Chondrocyte (in vitro differentiated cells): ENCODE data around the gene DUSP8. TPM values are rescaled to one million over a fixed set of nuclear protein-coding genes. Genes with fewer than 3 reads are reported as not detected.

Experiments
- DNase-seq: peaks from one replicate; pipeline ENCODE4 v3.0.0; 2021; ENCODE audit warnings: mixed read lengths, low spot score
- H3K27ac Mint-ChIP-seq: one replicate; pipeline ENCODE4 v1.8.0; 2021; ENCODE audit warnings: mild to moderate bottlenecking, moderate library complexity, mixed read lengths; ENCODE audit not compliant: unreplicated experiment
- H3K27me3 Mint-ChIP-seq: 2 replicates; pipeline ENCODE4 v1.8.0; 2021; ENCODE audit warnings: low read depth, mixed read lengths
- H3K36me3 Mint-ChIP-seq: 2 replicates; pipeline ENCODE4 v1.8.0; 2021; ENCODE audit warnings: low read depth, mixed read lengths
- H3K4me1 Mint-ChIP-seq: 2 replicates; pipeline ENCODE4 v1.8.0; 2021; ENCODE audit warnings: low read depth, mild to moderate bottlenecking, mixed read lengths
- H3K4me3 Mint-ChIP-seq: one replicate; pipeline ENCODE4 v1.8.0; 2021; ENCODE audit warnings: mild to moderate bottlenecking, moderate library complexity, mixed read lengths; ENCODE audit not compliant: unreplicated experiment
- H3K9me3 Mint-ChIP-seq: 2 replicates; pipeline ENCODE4 v1.8.0; 2021; ENCODE audit warnings: low read depth, mixed read lengths
- total RNA-seq: library from RNA; stranded (reverse); gene quantifications from 3 replicates; pipeline ENCODE4 v1.2.1, GENCODE V29; 2021
- TF ChIP-seq, protein P1 (sequence below): fragments of 200-600 bp; sonication (generic); IDR thresholded peaks from 2 replicates; pipeline ENCODE4 v1.5.0; 2021; ENCODE audit warnings: antibody characterized with exemption, mild to moderate bottlenecking, moderate library complexity

DUSP8 gene
- total RNA-seq, 1 donor from 2014 or later = 12.1 TPM

DNA sequence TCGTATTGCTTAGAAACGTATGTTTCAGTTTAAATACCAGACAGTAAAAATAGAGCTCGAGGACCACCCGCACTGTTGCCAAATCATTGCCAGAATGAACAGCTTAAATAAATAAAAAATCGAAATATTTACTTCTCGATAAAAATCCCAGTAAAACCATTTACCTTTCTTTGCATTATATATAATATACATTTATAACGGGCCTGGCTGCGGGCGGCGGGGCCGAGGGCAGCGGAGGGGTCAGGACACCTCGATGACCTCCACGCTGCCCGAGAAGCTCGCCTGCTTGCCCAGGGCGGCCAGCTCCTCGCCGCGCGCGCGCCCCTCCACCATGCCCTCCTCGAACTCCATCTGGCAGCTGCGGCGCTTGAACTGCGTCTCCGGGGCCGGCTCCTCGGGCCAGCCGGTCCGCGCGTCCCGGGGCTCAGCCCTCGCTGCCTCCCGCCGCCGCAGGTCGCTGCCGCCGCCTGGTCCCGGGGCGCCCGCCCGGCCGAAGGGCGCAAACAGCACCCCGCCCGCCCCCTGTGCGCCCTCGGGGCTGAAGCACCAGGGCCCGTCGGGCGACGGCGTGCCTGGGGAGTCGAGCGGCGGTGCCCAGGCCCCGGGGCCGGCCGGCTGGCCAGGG is 15.7 kb downstream of the DUSP8 start:
- no peak overlapping the region for H3K4me3 Mint-ChIP-seq
- H3K27me3 Mint-ChIP-seq = no peaks in the 10 kb centered on the region
- no peak for DNase-seq
- H3K9me3 Mint-ChIP-seq = no peaks in the 10 kb centered on the region
- H3K27ac Mint-ChIP-seq = no peak overlapping the region
- TF ChIP-seq, protein P1, sequence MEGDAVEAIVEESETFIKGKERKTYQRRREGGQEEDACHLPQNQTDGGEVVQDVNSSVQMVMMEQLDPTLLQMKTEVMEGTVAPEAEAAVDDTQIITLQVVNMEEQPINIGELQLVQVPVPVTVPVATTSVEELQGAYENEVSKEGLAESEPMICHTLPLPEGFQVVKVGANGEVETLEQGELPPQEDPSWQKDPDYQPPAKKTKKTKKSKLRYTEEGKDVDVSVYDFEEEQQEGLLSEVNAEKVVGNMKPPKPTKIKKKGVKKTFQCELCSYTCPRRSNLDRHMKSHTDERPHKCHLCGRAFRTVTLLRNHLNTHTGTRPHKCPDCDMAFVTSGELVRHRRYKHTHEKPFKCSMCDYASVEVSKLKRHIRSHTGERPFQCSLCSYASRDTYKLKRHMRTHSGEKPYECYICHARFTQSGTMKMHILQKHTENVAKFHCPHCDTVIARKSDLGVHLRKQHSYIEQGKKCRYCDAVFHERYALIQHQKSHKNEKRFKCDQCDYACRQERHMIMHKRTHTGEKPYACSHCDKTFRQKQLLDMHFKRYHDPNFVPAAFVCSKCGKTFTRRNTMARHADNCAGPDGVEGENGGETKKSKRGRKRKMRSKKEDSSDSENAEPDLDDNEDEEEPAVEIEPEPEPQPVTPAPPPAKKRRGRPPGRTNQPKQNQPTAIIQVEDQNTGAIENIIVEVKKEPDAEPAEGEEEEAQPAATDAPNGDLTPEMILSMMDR = no peak
- peaks cover 52% of the 10 kb centered on the region for H3K4me1 Mint-ChIP-seq
- peaks cover 3% of the 10 kb centered on the region for H3K36me3 Mint-ChIP-seq

DNA sequence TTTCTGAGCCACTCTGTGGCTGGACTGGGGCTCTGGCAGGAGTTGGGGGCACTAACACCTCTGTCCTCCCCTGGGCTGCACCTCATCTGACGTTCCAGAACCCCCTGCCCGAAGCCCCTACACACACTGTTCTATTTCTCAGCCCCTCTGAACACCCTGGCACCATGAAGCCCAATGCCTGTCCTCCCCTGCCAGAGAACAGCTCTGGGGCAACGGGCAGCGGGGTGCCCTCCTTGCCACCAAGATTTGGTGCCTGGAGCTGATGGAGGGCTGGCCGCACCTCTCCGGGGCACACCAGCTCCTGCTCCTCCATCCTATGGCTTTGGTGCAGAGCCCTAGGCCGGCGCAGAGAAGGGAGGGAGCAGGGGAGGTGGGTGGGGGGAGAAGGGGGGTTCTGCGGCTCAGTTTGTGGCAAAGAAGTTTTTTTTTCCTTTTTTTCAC is 16.3 kb downstream of the DUSP8 start:
- no peaks in the 10 kb centered on the region for H3K27me3 Mint-ChIP-seq
- TF ChIP-seq, protein P1 = no peak
- peaks cover 52% of the 10 kb centered on the region for H3K4me1 Mint-ChIP-seq
- no peak overlapping the region for H3K4me3 Mint-ChIP-seq
- H3K36me3 Mint-ChIP-seq = peaks cover 3% of the 10 kb centered on the region
- H3K27ac Mint-ChIP-seq = no peak overlapping the region
- no peak for DNase-seq
- H3K9me3 Mint-ChIP-seq = no peaks in the 10 kb centered on the region

DNA sequence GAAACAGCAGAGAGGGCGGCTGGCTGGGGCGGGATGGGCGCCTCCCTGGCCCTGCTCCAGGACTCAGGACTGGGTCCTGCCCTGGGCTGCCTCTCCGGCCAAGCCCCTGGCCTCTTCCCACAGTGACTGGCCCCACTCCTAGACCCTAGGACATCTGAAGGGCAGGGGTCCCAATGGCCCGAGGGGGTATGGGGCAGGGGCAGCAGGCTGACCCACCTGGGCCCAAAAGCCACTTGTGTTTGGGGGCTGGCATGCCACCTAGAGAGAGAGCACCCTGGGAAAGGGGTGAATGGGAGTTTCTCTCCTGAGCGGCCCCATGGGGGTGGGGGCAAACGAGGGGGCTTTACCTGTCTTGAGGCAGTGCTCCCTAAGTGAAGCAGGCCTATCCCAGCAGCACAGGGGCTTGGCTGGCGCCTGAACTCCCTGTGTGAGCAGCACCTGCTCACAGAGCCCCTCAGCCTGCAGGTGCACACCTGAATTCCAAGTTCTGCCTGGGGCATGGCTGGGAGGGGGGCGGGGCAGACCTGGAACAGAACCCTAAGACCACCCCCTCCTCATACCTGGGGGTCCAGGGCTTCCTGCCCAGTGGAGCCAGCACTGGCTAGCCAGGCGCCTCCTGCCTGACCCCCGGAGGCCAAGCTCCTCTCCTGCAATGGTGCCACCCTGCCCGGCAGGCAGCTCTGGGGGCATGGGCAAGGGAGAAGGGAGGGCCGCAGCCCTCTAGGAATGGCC is 16.9 kb downstream of the DUSP8 start:
- Mint-ChIP-seq H3K4me3 (no peak overlapping the region), H3K4me1 (peaks cover 49% of the 10 kb centered on the region), H3K27ac (no peak overlapping the region), H3K9me3 (no peaks in the 10 kb centered on the region), H3K27me3 (no peaks in the 10 kb centered on the region), H3K36me3 (peaks cover 3% of the 10 kb centered on the region)
- TF ChIP-seq, protein P1 = no peak
- DNase-seq = no peak

DNA sequence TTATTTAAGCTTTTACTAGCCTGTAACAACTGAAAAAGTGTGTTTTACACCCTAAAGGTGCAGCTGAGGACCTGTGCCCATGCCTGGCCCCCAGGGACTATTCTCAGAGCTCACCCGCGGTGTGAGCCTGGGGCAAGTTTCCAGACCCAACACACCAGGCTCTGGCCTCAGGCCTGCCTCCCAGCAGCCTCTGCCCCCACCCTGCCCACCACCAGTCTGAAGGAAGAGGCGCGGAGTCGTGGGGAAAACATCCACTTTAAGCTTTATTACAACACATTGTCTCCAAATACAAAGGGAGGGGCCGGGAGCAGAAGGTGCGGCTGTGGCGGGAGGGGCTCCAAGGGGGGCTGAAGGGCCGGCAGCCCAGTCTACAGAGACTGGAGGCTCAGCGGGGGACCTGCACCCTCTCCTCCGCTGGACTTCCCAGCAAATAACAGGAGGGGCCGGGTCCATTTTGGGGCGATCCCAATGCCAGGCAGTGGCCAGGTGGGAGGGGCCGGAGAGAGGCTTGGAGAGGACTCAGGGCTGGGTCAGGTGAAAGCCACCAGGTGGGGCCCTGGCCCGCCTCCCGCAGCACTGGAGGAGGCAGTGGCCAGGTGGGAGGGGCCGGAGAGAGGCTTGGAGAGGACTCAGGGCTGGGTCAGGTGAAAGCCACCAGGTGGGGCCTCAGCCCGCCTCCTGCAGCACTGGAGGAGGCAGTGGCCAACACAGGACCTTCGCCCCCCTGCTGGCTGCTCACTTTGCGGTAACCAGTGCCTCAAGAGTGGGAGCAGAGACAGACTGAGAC is 18.1 kb downstream of the DUSP8 start:
- Mint-ChIP-seq H3K4me1 (peaks cover 39% of the 10 kb centered on the region), H3K27ac (no peak overlapping the region), H3K36me3 (peaks cover 3% of the 10 kb centered on the region), H3K27me3 (no peaks in the 10 kb centered on the region), H3K9me3 (no peaks in the 10 kb centered on the region), H3K4me3 (no peak overlapping the region)
- TF ChIP-seq, protein P1 = no peak
- no peak for DNase-seq
